Epithelial cell of prostate (primary cell): Measurements from ENCODE around the gene HMX1.

Experiments used
- DNase-seq: peaks from one replicate; pipeline ENCODE4 v3.0.0-alpha.2; 2011; ENCODE audit warnings: low read depth, low spot score
- H3K27ac ChIP-seq: fragments of 450-650 bp; 2 replicates; pipeline ENCODE4 v1.5.1; 2017; ENCODE audit warnings: mild to moderate bottlenecking

HMX1 gene

GRCh38 chr4:8910100-8910821, 38.6 kb upstream of the HMX1 start:
- no peak overlapping the region for H3K27ac ChIP-seq
- DNase-seq: no peak

- no peak overlapping the region for H3K27ac ChIP-seq
- no peak for DNase-seq
Observed at GRCh38 chr4:8909548-8909947, 37.9 kb upstream of the HMX1 start.

- H3K27ac ChIP-seq: no peak overlapping the region
Observed at GRCh38 chr4:8908206-8908893, 36.7 kb upstream of the HMX1 start.

GRCh38 chr4:8907596-8908205, 36.1 kb upstream of the HMX1 start:
- no peak overlapping the region for H3K27ac ChIP-seq
- no peak for DNase-seq

More at GRCh38 chr4:8908206-8908893, 36.7 kb upstream of the HMX1 start:
- no peak for DNase-seq

GRCh38 chr4:8906991-8907595, 35.5 kb upstream of the HMX1 start:
- no peak overlapping the region for H3K27ac ChIP-seq
- DNase-seq: no peak

- H3K27ac ChIP-seq: no peak overlapping the region
- no peak for DNase-seq
Observed at GRCh38 chr4:8906668-8906970, 35.0 kb upstream of the HMX1 start.

GRCh38 chr4:8905773-8906667, 34.4 kb upstream of the HMX1 start:
- DNase-seq: no peak
- no peak overlapping the region for H3K27ac ChIP-seq

- no peak for DNase-seq
- no peak overlapping the region for H3K27ac ChIP-seq
Observed at GRCh38 chr4:8905226-8905772, 33.7 kb upstream of the HMX1 start.

- H3K27ac ChIP-seq: no peak overlapping the region
- DNase-seq: no peak
Observed at GRCh38 chr4:8904666-8905065, 33.0 kb upstream of the HMX1 start.

- DNase-seq: no peak
- H3K27ac ChIP-seq: no peak overlapping the region
Observed at GRCh38 chr4:8904041-8904501, 32.4 kb upstream of the HMX1 start.

GRCh38 chr4:8901335-8901734, 29.7 kb upstream of the HMX1 start:
- no peak for DNase-seq

GRCh38 chr4:8900588-8900987, 28.9 kb upstream of the HMX1 start:
- H3K27ac ChIP-seq: no peak overlapping the region
- DNase-seq: no peak

More at GRCh38 chr4:8901335-8901734, 29.7 kb upstream of the HMX1 start:
- H3K27ac ChIP-seq: no peak overlapping the region

GRCh38 chr4:8898419-8898818, 26.8 kb upstream of the HMX1 start:
- no peak for DNase-seq
- H3K27ac ChIP-seq: no peak overlapping the region

GRCh38 chr4:8897251-8898167, 25.9 kb upstream of the HMX1 start:
- H3K27ac ChIP-seq: no peak overlapping the region
- DNase-seq: peak; percentile 33

- DNase-seq: no peak
- H3K27ac ChIP-seq: no peak overlapping the region
Observed at GRCh38 chr4:8896506-8896905, 24.9 kb upstream of the HMX1 start.

GRCh38 chr4:8896071-8896470, 24.4 kb upstream of the HMX1 start:
- no peak for DNase-seq
- H3K27ac ChIP-seq: no peak overlapping the region

GRCh38 chr4:8895295-8895694, 23.7 kb upstream of the HMX1 start:
- H3K27ac ChIP-seq: no peak overlapping the region
- no peak for DNase-seq

GRCh38 chr4:8894424-8894816, 22.8 kb upstream of the HMX1 start:
- DNase-seq: no peak
- H3K27ac ChIP-seq: no peak overlapping the region
